Endothelial cell of umbilical vein (primary cell): ENCODE measurements around the gene ZFPM1. TPM values are rescaled to one million over a fixed set of nuclear protein-coding genes. Genes with fewer than 3 reads are reported as not detected.

Experiments used
- BruUV-seq: library from RNA; stranded (reverse); fragments of 400-500 nt; replicated peaks from 2 replicates; lab custom pipeline; 2021; lab: Mats Ljungman, UMichigan
- CTCF ChIA-PET: fragments of 300-600, 350-600 bp; sonication (Branson Sonifier 250); formaldehyde crosslinking; loops from one replicate; lab custom pipeline; 2021; ENCODE audit warnings: antibody characterized with exemption, inconsistent platforms; lab: Charles Lee
- POLR2A ChIA-PET: fragments of 300-600, 350-600 bp; sonication (Branson Sonifier 250); formaldehyde crosslinking; loops from one replicate; lab custom pipeline; 2021; ENCODE audit warnings: antibody characterized with exemption, inconsistent platforms; lab: Charles Lee
- DNase-seq: peaks from one replicate; pipeline ENCODE4 v3.0.0-alpha.2; 2011; ENCODE audit warnings: low read depth, low spot score
- FAIRE-seq: peaks from 2 replicates; lab custom pipeline; 2011; peaks lifted over from hg19 to GRCh38; lab: Jason Lieb, UNC
- H2AFZ ChIP-seq: 2 replicates; pipeline ENCODE4 v1.6.0; 2012; ENCODE audit warnings: low read depth, low read length, control low read depth, inconsistent platforms
- H3K27ac ChIP-seq: 2 replicates; pipeline ENCODE4 v1.5.1; 2011; ENCODE audit warnings: low read depth, mild to moderate bottlenecking, control low read depth, low read length, moderate library complexity; ENCODE audit not compliant: insufficient read depth
- H3K27me3 ChIP-seq, 2 experiments: 2 replicates each; pipeline versions ENCODE4 v1.6.0 to v1.6.1; 2011; ENCODE audit warnings: low read length in 2 of 2, mixed read lengths in 1 of 2; ENCODE audit not compliant: control insufficient read depth in 2 of 2, insufficient read depth in 2 of 2
- H3K36me3 ChIP-seq, 2 experiments: 2 replicates in 1 of 2; 3 replicates in 1 of 2; pipeline ENCODE4 v1.5.1; 2011; ENCODE audit warnings: low read length in 2 of 2, mild to moderate bottlenecking in 1 of 2, moderate library complexity in 1 of 2; ENCODE audit not compliant: control insufficient read depth in 2 of 2, insufficient read depth in 2 of 2; ENCODE audit errors: extremely low read depth in 1 of 2
- H3K4me1 ChIP-seq: 3 replicates; pipeline ENCODE4 v1.5.1; 2011; ENCODE audit warnings: mild to moderate bottlenecking, low read length; ENCODE audit not compliant: control insufficient read depth, insufficient read depth; ENCODE audit errors: extremely low read depth
- H3K4me2 ChIP-seq: 2 replicates; pipeline ENCODE4 v1.6.1; 2011; ENCODE audit warnings: low read length, control low read depth, mixed read lengths; ENCODE audit not compliant: insufficient read depth
- H3K4me3 ChIP-seq, 3 experiments: fragments of 200-600 bp in 1 of 3; sonication (generic), shearing (Covaris generic) in 1 of 3; replicated peaks in 1 of 3; 2 replicates each; pipeline ENCODE4 v1.5.1; 2011 to 2016; ENCODE audit warnings: control low read depth in 3 of 3, low read length in 3 of 3, mild to moderate bottlenecking in 2 of 3, inconsistent platforms in 1 of 3, low read depth in 1 of 3, moderate library complexity in 1 of 3; ENCODE audit not compliant: insufficient read depth in 1 of 3
- H3K79me2 ChIP-seq: 2 replicates; pipeline ENCODE4 v1.6.0; 2012; ENCODE audit warnings: low read length, inconsistent platforms; ENCODE audit not compliant: control insufficient read depth, insufficient read depth
- H3K9ac ChIP-seq: replicated peaks from 2 replicates; pipeline ENCODE3; 2011; ENCODE audit warnings: low read length, control low read depth; ENCODE audit not compliant: insufficient read depth; ENCODE audit errors: extremely low read depth
- H3K9me1 ChIP-seq: replicated peaks from 3 replicates; pipeline ENCODE4 v1.6.0; 2011; ENCODE audit warnings: mild to moderate bottlenecking, low read length; ENCODE audit not compliant: control insufficient read depth, insufficient read depth; ENCODE audit errors: extremely low read depth
- H3K9me3 ChIP-seq: replicated peaks from 2 replicates; pipeline ENCODE4 v1.5.1; 2012; ENCODE audit warnings: low read length, inconsistent platforms; ENCODE audit not compliant: control insufficient read depth, insufficient read depth
- H4K20me1 ChIP-seq: replicated peaks from 2 replicates; pipeline ENCODE3; 2011; ENCODE audit warnings: mild to moderate bottlenecking, low read length; ENCODE audit not compliant: control insufficient read depth, insufficient read depth; ENCODE audit errors: extremely low read depth
- EZH2 ChIP-seq: IDR thresholded peaks from 2 replicates; pipeline ENCODE4 v1.6.1; 2012; ENCODE audit warnings: borderline replicate concordance, low read depth, mild to moderate bottlenecking, moderate library complexity, low read length, inconsistent platforms; ENCODE audit not compliant: severe bottlenecking
- FOS ChIP-seq: IDR thresholded peaks from 2 replicates; pipeline ENCODE4 v1.6.1; 2011; ENCODE audit warnings: mild to moderate bottlenecking, low read length, moderate library complexity, borderline replicate concordance; ENCODE audit not compliant: insufficient read depth
- GATA2 ChIP-seq: IDR thresholded peaks from 2 replicates; pipeline ENCODE4 v1.7.0; 2011; ENCODE audit warnings: low read depth, mild to moderate bottlenecking, moderate library complexity, mixed read lengths, low read length; ENCODE audit not compliant: insufficient read length, insufficient read depth
- MYC ChIP-seq: IDR thresholded peaks from one replicate; pipeline ENCODE4 v1.6.1; 2011; ENCODE audit warnings: mild to moderate bottlenecking, low read depth, low read length
- POLR2AphosphoS5 ChIP-seq: IDR thresholded peaks from 2 replicates; pipeline ENCODE4 v1.6.1; 2012; ENCODE audit warnings: low read depth, mild to moderate bottlenecking, control low read depth, low read length, moderate library complexity; ENCODE audit not compliant: insufficient read depth
- dilution Hi-C: fragments of 300-500 bp; cut with MboI; formaldehyde crosslinking; loops from one replicate; pipeline ENCODE4 v1.15.0; 2019; ENCODE audit warnings: low sequenced_read_pairs; ENCODE audit not compliant: extremely low pct_ligation_motif_present
- intact Hi-C: fragments of 100-400 bp; cut with micrococcal nuclease; formaldehyde crosslinking; loops from one replicate; pipeline ENCODE4 v1.10.0; 2022
- polyA plus RNA-seq, 4 experiments: library from polyadenylated mRNA; depleted of rRNA in 3 of 4; stranded (reverse) in 3 of 4; unstranded in 1 of 4; fragments of >200 nt; gene quantifications; 2 replicates each; pipeline versions ENCODE4 v1.2.1 to v1.2.3, GENCODE V29; 2011 to 2012; ENCODE audit warnings: missing spikeins in 1 of 4
- total RNA-seq: library from RNA; stranded (reverse); gene quantifications from 2 replicates; pipeline ENCODE4 v1.2.3, GENCODE V29; 2021
- TF ChIP-seq, protein P1 (sequence below), 2 donors: IDR thresholded peaks; 1 replicate in 1 of 2; 2 replicates in 1 of 2; pipeline ENCODE4 v1.5.1; 2011; ENCODE audit warnings: low read length in 2 of 2, mild to moderate bottlenecking in 2 of 2, moderate library complexity in 2 of 2, control low read depth in 1 of 2, inconsistent platforms in 1 of 2, low read depth in 1 of 2; ENCODE audit not compliant: insufficient read depth in 1 of 2; ENCODE audit errors: extremely low read depth in 1 of 2

ZFPM1 gene
- total and polyA plus RNA-seq, 2 donors (not counting 3 experiments of a cell fraction or from before 2014, with no cell fraction given): 0.37 to 7.5 TPM

DNA sequence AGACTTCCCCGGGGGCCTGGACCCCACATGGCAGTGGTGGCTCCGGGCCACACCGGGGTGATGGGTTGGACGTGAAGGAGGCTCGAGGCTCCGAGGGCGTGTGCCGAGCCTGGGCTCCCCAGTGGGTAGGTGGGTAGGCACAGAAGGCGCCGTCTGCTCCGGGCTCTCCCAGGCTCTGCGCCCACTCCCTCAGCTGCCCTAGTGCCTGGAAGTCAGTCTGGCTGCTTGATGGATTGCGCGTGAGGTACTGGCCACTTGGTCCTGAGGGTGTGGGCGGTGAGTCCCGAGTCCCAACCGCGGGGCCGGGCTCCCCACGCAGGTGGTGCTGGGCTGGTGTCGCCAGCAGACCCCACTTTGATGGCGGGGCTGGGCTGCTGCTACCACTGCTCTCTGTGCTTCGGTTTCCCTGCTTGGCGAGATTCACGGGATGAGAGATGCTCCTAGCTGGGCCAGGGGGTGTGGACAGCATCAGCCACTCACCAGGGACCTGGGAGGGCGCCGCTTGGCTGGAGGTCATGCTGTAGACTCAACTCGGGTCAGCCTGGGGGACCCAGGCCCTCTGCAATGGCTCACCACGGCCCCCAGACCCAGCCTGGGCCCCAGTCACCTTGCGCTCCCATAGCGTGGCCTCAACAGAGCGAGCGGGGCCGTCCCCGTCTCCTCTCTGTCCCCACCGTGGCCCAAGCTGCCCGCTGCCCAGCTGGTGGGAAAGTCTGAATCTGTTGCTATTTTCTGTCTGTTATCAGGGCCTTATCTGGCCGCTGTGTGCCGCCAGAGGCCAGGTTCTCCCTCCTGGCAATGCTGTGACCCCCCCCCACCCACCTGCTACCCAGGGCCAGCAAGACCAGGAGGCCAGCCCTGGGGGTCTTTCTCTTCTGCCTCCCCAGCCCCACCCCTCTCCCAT lies 26.1 kb downstream of the ZFPM1 start:
- dilution Hi-C loops (no loop called here), intact Hi-C loops (no loop called here)
- Histone ChIP-seq H3K79me2 (peaks cover 2% of the 10 kb centered on the region), H3K4me3 (no peak overlapping the region), H3K9me3 (no peaks in the 10 kb centered on the region), H3K4me1 (peaks cover under 1% of the 10 kb centered on the region), H2AFZ (no peak overlapping the region), H3K27ac (no peak overlapping the region), H4K20me1 (no peaks in the 10 kb centered on the region), H3K9me1 (no peaks in the 10 kb centered on the region), H3K27me3 (no peaks in the 10 kb centered on the region), H3K9ac (no peak overlapping the region), H3K36me3 (no peaks in the 10 kb centered on the region), H3K4me2 (no peak overlapping the region)
- ChIA-PET CTCF (no interaction called here), POLR2A (no interaction called here)
- TF ChIP-seq GATA2: no peak
- no peak for TF ChIP-seq POLR2AphosphoS5
- TF ChIP-seq FOS: no peak
- TF ChIP-seq, protein P1, sequence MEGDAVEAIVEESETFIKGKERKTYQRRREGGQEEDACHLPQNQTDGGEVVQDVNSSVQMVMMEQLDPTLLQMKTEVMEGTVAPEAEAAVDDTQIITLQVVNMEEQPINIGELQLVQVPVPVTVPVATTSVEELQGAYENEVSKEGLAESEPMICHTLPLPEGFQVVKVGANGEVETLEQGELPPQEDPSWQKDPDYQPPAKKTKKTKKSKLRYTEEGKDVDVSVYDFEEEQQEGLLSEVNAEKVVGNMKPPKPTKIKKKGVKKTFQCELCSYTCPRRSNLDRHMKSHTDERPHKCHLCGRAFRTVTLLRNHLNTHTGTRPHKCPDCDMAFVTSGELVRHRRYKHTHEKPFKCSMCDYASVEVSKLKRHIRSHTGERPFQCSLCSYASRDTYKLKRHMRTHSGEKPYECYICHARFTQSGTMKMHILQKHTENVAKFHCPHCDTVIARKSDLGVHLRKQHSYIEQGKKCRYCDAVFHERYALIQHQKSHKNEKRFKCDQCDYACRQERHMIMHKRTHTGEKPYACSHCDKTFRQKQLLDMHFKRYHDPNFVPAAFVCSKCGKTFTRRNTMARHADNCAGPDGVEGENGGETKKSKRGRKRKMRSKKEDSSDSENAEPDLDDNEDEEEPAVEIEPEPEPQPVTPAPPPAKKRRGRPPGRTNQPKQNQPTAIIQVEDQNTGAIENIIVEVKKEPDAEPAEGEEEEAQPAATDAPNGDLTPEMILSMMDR (IDR thresholded peaks at IDR 0.05; ENCODE audit: extremely low read depth in 1 of 2, insufficient read depth in 1 of 2, low read depth in 1 of 2, low read length in 2 of 2): no peak
- TF ChIP-seq MYC: no peak
- no peak for TF ChIP-seq EZH2
- no peak for DNase-seq
- FAIRE-seq: no peak
- no TSS peak for BruUV-seq
